ENCODE results near the gene KLHDC10. TPM values are rescaled to one million over a fixed set of nuclear protein-coding genes. Genes with fewer than 3 reads are reported as not detected.

KLHDC10 gene
- total RNA-seq, 1 donor from 2014 or later: 24.1 TPM

DNA sequence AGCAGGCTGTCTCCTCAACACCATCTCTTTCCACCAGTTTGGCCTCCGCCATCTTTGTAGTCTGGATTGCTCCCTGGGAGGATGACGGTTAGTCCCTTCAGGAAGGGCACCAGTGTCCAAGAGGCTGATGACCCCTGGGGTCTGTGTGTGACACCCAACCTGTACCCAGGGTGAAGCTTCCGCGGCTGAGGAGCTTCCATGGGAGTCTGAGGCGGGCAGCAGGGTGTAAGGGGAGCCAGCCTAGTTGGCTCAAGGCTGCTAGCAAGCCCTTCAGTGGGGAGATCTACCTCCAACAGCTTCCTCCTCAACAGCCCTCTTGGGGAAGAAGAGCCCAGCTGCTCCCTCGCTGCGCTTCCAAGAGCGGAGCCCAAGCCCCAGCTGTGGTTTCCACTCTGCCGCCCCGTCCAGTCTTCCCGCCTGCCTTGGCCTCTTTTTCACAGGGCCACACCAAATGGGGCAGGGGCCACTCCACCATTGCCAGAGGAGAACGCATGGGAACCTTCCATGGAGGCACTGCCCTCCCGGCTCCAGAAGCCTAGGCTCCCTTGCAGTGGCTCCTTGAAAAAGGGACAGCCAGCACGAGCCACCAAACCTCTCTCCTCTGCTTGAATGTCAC, 77.5 kb downstream of the KLHDC10 start:
- intact Hi-C loops (cut with DNase I): no loop called here
- ATAC-seq (ENCODE audit: poor library complexity) (no peak), DNase-seq (no peak)

DNA sequence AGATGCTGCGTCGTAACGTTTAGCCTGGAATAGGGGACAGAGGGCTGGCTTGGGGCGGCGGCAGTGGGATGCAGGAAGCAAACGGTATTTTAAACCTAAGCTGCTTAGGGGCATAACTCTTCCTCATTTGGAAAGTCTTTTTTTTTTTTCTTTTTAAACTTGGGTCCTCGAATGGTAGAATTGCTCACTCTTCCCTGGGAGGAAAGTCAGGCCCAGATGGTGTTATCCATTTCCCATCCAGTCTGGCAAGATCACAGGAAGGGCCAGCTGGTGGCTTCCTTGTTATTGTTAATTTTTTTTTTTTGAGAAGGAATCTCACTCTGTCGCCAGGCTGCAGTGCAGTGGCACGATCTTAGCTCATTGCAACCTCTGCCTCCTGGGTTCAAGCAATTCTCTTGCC, 78.2 kb downstream of the KLHDC10 start:
- ATAC-seq (ENCODE audit: poor library complexity) (no peak), DNase-seq (no peak)
- intact Hi-C loops (cut with DNase I): no loop called here

DNA sequence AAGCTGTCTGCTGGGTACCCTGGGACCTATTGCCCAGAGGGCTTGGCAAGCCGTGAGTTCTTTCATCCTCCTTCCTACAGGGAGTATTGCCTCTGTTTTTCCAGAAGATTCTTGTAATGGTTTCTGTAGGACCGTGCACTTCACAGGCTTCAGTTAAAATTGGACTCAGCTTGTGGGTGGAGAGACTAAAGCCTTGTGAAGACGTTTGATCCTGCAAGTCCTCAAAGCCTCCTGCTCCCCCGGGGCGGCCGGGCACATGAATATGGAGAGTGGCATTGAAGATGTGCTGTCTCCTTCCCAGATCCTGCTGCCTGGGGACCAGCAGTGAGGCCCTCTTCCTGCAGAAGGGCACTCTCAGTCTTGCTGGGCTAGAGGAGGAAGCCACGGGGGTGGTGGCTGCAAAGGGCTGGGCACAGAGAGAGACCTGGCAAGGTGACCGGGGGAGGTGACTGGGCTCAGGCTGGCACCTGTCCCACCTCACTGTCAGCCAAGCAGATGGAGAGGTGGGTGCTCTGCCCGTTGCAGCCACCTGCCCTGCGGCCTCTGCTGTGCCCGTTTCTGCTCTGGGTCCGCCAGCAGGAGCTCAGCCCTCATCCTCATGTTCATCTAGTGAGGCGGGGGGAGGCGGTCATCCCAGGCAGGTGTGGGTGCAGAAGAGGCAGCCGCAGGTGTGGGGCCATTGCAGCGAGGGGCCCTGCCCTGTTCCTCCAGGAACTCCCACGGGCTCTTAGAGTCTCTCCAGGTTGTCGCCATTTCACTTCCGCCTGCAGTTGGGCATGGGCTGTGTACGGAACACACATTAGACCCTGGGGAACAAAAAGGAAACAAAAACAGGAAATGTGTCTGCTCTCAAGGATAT, 79.2 kb downstream of the KLHDC10 start:
- intact Hi-C loops (cut with DNase I): no loop called here
- no peak for DNase-seq
- ATAC-seq (ENCODE audit: poor library complexity): no peak

DNA sequence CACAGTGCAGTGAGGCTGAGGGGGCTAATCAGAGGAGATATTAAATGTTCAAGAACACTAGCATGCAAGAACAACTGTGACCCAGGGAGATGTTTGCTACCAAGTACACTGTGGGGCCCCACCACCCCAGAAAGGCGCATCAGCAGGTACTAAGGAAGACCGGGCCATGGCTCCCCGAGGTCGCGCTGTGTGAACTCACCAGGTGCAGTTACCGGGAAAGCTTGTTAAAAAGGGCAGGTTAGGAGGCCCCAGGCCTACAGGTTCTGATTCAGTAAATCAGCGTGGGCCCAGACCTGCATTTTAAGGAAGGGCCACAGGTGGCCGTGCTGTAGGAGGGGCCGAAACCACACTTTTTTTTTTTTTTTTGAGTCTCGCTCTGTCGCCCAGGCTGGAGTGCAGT, 80.3 kb downstream of the KLHDC10 start:
- intact Hi-C loops (cut with DNase I): no loop called here
- no peak for ATAC-seq (ENCODE audit: poor library complexity)

DNA sequence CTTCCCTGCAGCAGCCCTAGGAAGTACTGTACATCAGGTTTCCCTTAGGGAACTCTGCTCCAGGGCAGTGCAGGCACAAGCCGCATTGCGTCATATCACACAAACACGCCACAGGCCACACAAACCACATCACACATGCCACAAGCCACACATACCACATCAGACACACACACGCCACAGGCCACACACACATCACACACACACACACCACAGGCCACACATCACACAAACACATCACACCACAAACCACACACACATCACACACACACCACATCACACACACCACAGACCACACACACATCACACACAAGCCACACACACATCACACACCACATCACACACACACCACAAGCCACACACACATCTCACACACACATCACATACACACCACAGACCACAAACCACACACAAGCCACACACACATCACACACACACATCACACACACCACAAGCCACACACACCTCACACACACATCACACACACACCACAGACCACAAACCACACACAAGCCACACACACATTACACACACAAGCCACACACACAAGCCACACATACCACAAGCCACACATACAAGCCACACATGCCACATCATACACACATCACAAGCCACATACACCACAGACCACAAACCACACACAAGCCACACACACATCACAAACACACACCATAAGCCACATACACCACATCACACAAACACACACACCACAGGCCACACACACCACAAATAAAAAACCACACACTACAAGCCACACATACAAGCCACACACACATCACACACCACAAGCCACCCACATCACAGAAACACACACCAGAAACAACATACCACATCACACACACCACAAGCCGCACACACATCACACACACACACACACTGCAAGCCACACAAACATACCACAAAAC, 81.5 kb downstream of the KLHDC10 start:
- intact Hi-C loops (cut with DNase I): no loop called here
- DNase-seq (no peak), ATAC-seq (ENCODE audit: poor library complexity) (no peak)

More for the DNA sequence above, 80.3 kb downstream of the KLHDC10 start:
- no peak for DNase-seq

DNA sequence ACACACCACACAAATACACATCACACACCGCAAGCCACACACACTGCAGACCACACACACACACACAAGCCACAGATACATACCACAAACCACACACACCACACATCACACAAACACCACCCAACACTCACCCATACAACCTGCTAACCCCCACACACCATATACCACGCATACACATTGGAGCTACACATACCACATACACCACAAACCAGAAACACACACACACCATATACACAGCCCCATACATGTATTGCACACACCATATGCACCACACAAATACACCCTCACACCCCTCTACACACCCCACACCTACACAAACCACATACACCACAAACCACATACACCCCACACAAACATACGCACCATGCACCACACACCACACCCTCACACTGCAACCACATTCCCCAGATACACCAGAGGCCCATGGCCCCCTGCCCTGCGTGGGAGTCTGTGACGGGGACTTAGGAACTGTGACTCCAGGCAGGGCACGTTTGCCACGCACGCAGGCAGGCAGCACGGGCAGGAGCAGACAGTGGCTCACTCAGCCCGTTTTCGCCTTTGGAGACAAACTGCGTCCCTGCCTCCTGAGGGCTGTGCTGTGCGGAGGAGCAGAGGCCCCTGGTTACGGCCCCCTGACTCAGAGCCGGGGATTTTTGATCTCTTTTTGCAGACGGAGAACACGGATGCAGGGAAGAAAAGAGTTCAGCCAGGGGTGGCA, 82.3 kb downstream of the KLHDC10 start:
- DNase-seq (no peak), ATAC-seq (ENCODE audit: poor library complexity) (no peak)
- intact Hi-C loops (cut with DNase I): no loop called here

DNA sequence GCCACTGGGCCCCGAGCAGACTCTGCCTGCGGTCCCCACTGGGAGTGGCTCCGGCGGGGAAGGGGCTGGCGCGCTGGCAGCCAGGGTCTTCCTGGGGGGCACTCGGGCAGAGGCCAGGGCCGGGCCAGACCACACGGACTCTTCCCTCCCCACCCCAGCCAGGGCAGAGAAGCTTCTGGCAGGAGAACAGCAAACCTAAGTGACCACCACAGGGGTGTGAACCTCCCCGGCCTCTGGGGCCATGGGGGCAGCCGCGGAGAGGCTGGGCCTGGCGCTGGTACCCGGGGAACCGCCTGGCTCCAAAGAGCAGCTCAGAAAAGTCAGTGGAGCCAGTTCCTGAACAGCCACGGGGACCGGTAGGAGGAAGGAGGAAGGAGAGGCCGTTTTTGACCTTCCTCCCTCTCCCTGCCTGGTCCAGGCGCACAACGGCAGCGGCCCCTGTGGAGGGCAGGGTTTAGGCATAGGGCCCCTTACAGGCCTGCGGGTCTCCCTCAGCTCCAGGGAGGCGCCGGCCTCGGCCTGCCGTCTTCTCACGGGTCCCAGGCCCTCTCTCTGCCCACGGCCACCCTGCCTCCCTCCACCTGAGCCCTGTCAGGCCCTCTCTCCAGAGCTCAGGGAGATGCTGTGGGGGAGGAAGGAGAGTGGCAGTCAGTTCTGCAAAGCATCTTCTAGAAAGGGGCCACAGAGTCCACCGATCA, 83.0 kb downstream of the KLHDC10 start:
- ATAC-seq (ENCODE audit: poor library complexity): no peak
- DNase-seq: no peak

DNA sequence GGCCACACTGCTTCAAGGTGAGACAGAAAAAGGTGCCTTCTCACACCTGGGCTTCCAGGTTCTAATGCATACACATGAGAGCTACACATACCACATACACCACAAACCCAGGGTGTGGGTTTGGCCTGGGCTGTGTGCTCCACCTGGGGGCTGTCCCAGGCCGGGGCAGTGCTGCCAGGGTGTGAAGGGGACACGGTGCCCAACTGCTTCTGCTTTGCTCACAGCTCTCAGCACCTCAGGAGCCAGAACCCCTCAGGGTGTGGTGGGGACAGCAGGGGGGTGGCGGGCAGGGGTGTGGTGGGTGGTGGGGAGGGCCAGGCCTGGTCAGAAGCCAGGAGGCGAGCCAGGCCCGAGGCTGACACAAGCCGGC, 83.8 kb downstream of the KLHDC10 start:
- ATAC-seq (ENCODE audit: poor library complexity) (peak; percentile 32), DNase-seq (no peak)
- intact Hi-C loops (cut with DNase I): no loop called here

More for the DNA sequence above, 83.0 kb downstream of the KLHDC10 start:
- intact Hi-C loops (cut with DNase I): no loop called here

DNA sequence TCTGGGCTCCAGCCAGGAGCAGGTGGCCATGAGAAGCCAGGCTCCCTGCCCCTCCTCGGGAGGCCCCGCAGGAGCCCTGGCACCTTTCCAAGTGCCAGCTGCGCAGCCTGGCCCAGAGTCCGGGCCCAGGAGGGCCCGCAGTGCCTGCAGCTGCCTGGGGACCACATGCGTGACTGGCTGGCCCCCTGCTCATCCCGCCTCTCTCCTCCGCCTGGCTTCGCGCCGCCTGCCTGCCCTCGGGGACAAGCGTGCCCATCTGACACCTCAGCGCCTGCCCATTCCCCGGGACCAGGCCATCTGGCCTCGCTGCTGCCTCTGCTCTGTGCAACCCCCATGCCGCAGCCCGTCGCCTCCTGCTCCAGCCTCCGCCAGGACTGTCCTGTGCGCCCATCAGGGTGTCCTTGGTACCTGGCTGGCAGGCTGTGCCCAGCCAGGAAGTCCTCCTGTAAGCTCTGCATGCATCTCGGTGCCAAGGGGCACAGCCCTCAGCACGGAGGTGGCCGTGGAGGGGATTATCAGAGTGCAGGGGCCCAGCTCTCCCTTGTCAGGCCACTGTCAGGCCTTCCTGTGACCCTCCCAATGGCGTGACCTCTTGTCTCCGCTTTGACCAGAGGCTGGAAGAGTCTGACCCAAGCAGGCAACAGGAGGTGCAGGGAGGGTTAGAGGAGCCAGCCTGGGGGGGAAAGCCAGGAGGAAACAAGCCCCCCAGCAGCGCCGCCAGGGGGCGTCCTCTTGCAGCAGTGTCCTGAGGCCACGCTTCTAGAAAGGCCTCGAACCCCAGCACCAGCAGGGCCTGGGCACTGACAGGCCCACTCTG, 84.4 kb downstream of the KLHDC10 start:
- DNase-seq (no peak), ATAC-seq (ENCODE audit: poor library complexity) (peak; percentile 11)
- intact Hi-C loops (cut with DNase I): no loop called here

DNA sequence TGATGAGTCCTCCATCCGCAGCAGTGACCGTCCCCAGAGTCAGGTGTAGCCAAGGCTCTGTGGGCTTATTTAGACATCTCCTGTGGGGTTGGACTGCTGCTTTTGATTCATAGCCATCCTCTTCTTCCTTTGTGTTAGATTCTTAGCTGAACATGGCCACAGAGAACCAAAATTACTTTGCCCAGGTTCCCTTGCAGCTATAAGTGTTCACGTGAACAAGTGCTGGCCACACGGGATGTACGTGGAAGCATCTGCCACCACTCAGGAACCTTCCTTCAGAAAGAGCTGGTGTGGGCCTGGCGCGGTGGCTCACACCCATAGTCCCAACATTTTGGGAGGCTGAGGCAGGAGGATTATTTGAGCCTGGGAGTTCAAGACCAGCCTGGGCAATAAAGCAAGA, 85.8 kb downstream of the KLHDC10 start:
- DNase-seq (no peak), ATAC-seq (ENCODE audit: poor library complexity) (no peak)
- intact Hi-C loops (cut with DNase I): no loop called here

DNA sequence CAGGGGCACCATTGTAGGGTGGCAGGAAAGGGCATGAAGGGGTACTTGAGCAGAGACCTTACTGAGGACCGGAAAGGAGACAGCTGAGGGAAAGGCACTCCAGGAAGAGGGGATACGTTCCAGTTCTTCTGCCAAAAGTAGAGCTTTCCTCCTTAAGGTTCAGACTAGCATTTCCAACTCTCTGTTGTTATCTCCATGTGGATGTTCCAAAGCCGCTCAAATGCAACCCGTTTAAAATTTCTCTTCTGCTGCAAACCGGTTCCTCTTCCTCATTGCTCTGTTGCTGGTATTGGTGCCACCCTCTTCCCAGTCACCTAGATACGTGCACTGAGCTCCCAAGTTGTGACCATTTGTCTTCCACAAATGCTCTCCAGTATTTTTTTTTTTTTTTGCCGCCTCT, 87.4 kb downstream of the KLHDC10 start:
- intact Hi-C loops (cut with DNase I): no loop called here
- no peak for DNase-seq
- no peak for ATAC-seq (ENCODE audit: poor library complexity)

DNA sequence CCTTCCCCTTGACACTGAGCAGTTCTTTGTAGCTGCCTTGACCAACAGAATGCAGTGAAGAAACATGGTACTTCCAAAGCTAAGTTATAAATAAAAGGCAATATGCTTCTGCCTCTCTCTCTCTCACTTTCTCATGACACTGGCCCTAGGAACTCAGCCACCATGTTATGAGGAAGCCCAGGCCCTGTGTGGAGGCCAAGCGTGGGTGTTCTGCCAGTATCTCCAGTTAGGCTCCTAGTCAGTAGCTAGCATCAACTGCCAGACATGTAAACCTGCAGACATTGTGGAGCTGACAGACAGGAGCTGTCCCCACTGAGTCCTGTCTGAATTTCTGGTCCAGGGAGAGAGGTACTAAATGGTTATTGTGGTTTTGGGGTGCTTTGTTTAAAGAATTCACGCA, 89.7 kb downstream of the KLHDC10 start:
- DNase-seq: no peak
- intact Hi-C loops (cut with DNase I): no loop called here
- ATAC-seq (ENCODE audit: poor library complexity): no peak

DNA sequence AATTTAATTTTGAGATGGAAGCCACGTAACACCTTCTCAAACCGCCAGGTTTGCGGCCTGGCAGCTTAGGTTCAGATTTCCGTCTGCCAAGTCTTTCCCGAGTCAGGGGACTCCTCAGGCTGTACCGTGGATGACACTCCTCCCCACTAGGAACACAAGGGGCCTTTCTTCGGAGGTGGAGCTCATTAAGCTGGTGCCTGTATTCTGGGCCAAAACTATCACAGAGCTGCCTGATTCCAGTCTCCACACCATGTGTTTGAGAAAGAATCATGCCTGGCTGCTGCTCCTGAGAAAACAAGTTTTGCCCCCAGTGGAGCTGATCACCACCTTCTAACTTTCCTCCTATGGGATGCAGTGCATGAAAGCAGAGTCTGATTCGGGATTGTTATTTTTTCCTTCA, 90.1 kb downstream of the KLHDC10 start:
- no peak for DNase-seq
- intact Hi-C loops (cut with DNase I): no loop called here
- ATAC-seq (ENCODE audit: poor library complexity): no peak

DNA sequence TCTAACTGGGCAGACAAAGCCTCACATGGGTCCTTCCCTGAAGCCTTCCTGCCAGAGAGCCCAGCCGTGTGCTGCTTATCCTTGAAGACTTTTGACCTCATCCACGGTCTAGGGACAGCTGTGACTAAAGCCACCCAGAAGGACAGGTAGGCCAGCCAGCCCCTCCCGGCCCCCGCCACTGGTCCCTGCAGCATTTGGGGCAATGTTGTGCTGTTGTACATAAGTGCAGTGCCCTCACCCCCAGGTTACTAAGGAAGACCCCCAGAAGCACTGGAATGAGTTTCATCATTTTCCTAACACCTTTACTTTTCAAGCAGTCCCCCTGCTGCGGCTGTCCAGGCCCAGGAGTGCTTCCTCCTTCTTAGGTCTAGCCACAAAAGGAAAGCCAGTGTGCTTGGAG, 91.9 kb downstream of the KLHDC10 start:
- no peak for DNase-seq
- intact Hi-C loops (cut with DNase I): no loop called here
- ATAC-seq (ENCODE audit: poor library complexity): no peak

DNA sequence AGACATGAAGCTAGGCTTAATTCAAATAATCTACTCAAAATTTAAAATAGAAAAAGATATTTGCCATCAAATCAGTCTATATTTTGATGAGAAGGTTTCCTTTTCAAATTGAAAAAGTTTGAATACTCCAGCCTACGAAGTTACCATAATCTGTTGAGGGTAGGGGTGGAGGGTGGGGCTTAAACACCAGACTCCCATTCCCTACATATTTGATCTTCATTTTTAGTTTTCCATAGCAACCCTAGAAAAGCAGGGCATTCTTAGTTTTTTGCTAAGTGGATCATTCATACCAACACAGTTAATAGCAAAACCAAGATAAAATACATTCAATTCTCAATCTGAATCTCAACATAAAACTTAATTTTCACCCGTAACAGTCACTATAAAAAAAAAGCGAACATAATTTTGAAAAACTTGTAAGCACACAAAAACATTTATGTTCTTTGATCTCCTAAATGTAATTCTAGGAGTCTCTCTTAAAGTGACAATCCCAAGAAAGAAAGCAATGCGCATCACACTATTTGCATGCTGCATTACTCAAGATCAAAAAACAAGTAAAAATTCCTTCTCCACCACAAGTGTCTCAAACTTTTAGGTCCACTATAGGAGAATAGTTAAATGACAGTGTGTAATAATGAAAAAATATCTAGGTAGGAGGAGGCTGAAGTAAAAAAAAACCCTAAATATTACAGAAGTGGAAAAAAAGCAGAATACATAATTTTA, 104.1 kb downstream of the KLHDC10 start:
- ATAC-seq (ENCODE audit: poor library complexity) (no peak), DNase-seq (no peak)
- intact Hi-C loops (cut with DNase I): no loop called here

DNA sequence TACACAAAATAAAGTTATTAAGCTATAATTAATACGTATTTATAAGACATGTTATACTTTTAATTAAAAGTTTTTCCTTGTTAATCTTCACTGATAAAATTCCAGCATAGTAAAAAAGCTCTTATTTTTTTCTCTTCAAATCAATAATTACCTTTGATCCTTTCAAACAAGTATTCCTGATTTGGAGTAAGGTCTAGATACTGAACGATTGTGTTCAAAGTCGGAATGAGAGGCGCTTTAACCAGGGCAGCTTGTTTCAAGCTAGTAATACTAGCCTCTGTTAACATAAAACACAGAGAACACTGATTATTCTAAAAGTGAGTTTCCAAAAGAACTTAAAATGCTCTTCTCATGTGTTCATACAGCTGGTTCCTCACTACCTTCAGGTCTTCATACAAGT, 107.9 kb downstream of the KLHDC10 start:
- intact Hi-C loops (cut with DNase I): no loop called here
- no peak for DNase-seq
- ATAC-seq (ENCODE audit: poor library complexity): no peak

DNA sequence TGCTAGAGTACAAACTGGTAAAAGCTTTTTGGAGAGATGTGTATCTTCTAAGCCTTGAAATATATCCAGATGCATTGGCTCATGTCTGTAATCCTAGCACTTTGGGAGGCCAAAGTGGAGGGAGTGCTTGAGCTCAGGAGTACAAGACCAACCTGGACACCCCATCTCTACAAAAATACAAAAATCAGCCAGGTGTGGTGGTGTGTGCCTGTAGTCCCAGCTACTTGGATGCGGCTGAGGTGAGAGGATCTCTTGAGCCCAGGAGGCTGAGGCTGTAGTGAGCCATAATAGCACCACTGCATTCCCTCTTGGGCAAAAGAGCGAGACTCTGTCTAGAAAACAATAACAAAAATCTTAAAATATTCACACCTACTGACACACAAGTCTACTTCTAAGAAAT, 109.3 kb downstream of the KLHDC10 start:
- no peak for ATAC-seq (ENCODE audit: poor library complexity)
- no peak for DNase-seq
- intact Hi-C loops (cut with DNase I): no loop called here

Data from Right ventricle myocardium superior (tissue), 1 donor.